GM19324 (cell line): Measurements from ENCODE around the gene TTC7B.

Experiments used
- ATAC-seq: cut with Tn5 transposase; IDR thresholded peaks from one replicate; pipeline ENCODE4 v1.9.1; 2021; ENCODE audit warnings: mild to moderate bottlenecking, moderate library complexity; ENCODE audit not compliant: unreplicated experiment, low FRiP score

TTC7B gene

DNA sequence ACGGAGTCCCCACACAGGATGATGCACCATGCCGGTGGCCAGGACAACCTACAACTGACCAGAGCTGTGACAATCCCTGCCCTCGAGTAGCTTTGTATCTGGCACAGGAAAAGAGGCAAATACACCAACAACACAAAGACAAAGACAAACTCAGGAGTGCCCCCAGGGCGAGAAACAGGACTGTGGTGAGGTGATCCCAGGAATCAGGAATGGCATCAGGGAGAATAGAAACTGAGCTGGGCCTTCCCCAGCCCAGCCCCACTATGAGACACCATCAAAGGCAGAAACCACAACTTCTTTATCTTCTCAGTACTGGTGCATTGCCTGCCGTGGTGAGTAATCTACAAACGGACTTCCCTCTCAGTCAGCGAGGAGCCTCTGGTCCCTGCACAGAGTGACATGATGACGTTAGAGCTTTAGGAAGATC is 157.7 kb downstream of the TTC7B start:
- ATAC-seq: no peak

DNA sequence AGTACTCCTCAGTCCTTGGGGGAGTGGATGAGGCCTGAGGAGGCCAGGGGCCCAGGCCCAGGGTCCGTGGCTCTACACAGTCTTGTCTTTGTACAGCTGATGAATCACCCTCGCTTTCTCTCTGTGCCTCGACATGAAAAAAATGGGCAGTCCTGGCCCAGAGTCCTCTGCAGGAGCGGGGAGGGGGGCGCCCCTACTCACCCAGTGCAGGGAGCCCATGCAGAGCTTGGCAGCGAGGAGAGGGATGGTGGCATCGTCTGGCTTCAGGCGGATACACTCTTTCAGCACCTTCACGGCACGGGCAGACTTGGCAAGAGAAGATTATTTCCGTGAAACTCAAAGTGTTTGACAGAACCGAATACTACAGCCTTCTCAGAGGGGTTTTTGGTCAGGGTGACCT is 159.3 kb downstream of the TTC7B start:
- no peak for ATAC-seq

DNA sequence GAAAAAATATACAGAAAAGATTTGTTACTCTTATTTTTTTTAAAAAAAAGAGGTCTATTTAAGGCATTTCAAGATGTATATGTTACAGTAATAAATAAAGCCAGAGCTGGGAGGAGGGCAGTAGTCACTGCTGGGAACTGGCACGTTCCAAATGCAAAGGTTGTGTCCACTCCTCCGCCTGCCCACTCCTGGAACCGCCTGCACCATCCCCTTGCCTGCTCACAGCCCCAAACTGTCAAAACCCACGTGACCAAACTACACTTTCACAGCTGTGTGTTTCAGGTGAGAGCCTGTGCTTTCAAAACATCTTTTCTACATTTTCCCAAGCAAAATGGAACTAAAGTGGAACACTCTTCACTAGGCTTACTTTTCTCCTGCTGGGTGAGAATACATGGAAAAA is 160.4 kb downstream of the TTC7B start:
- no peak for ATAC-seq

DNA sequence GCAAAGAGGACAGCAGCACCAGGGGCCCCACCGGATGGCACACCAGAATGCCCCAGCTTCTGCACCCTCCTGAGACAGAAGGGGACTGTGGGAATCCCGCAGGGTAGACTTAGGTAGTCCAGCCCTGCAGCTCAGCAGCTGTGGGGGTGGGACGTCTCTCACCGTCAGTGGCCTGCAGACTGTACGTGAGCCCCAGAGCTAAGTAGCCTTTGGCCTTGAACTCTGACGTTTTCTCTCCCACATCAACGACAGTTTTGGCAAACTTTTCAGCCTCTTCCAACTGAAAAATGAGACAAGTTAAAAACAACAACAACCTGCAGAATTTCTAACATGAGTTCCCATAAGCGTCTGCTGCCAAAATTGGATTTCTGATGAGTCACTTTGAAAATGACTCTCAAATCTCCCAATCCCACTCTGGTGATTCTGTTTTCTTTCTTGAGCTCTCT is 161.4 kb downstream of the TTC7B start:
- no peak for ATAC-seq

DNA sequence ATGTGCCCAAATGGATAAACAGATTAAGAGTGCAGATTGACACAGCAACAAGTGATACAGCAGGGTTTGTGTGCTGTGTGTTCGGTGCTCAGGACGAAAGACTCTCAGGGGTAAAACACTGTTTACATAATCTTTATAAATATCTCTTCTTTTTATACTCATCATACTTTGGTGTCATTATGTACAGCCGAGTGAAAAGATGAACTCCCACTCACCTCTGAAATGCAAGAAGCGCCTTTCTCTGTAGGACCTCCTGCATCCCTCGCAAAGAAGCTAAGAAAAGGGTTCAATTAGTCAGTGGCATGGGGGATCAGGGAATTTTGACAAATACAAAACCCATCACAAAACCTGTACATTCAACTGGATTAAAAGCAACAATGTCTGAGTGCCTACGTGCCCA is 163.6 kb downstream of the TTC7B start:
- ATAC-seq: no peak

DNA sequence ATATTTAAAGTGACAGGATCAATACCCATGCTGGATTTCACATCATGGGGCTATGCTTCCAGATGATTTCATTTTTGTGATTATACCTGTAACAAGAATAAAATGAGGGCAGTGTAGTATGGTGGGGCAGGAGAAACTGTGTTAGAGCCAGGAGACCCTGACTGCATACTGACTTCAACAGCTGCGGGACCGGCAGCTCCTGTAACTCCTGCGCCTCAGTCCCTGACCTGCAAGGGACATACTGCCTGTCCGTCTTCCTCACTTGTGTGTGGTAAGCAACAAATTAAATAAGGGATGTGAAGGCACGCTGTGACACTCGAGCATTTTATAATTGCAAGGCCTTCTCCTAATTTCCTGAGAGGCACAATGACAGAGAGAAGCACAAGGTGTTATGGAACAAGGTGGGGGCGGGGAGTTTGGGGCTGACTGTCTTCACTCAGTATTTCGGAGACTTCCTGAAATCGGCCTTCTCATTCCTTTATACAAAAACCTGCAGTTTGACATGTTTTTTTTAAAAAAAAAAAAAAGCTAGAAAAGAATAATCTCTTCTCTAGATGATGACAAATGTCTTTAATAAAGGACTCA is 164.2 kb downstream of the TTC7B start:
- ATAC-seq: no peak

DNA sequence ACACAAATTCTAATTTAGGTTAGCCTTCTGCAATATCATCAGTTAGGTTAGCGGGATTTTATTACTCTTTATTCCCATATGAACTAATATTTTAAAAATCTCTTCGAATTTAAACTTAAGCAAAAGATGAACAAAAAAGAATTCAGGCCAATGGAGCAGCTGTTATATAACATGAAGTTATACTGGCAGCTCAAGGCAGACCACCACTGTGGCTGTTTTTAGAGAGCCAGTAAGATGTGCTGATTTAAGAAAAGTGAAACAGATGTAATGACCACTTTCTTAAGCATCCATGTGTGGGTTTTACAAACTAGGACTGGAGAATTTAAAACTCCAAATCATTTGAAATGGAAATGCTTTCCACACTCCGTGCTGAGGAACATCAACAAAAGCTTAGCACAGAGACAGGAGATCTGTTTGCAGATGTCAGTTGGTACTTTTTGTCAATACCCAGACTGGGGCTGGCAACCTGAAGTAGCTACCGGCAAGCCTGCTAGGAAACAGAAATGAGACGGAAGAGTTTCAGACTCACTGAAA is 164.9 kb downstream of the TTC7B start:
- no peak for ATAC-seq

DNA sequence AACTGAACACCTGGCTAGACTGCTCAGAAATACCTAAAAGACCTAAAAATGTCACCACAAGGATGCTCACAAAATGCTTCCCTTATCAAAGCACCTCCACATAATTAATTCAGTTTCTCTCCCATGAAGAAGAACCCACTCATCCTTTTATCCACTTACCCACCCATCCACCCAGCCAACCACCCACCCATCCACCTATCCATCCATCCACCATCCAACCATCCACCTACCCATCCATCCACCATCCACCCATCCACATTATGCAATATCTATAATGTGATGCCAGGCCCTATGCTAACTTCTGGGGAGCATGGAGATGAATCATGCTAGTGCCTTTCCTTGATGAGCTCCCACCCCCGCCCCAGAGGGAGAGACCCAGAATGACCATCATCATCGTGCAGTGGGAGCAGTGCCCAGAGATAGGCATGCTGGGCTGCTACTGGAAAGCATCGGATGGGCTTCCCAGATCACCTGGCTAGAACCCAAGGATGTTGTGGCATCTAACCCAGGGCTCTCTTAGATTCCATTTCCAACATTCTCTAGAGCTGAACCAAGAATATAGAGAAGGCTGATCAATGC is 166.6 kb downstream of the TTC7B start:
- ATAC-seq: no peak

DNA sequence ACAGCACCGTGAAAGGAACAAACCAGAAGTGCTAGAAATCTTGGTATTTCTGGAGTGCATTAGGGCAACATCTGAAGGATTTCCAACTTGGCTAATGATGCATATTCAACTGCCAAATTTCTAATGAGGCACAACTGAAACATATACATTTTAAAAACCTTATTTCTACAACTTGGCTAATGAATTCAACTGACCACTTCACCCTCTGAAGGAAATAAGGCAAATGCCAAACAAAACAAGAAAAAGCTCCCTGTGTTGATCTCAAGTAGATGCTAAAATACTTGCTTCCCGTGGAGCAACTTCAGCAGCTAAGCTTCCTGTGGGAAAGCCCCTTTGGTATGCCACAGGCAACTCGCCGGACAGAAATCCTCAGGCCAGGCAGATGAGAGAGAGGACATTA is 167.1 kb downstream of the TTC7B start:
- no peak for ATAC-seq

DNA sequence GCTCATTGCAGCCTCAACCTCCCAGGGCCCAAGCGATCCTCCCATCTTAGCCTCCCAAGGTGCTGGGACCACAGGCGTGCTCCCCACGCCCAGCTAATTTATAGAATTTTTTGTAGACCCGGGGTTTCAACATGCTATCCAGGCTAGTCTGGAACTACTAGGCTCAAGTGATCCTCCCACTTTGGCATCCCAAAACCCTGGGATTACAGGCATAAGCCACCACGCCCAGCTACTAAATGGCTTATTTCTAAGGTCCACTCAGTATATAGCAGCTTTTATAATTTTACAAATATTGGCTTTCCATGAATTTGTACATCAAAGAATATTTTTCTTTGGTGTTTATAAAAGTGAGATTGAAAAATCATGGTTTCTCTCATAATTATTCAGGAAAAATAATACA is 167.8 kb downstream of the TTC7B start:
- ATAC-seq: no peak

DNA sequence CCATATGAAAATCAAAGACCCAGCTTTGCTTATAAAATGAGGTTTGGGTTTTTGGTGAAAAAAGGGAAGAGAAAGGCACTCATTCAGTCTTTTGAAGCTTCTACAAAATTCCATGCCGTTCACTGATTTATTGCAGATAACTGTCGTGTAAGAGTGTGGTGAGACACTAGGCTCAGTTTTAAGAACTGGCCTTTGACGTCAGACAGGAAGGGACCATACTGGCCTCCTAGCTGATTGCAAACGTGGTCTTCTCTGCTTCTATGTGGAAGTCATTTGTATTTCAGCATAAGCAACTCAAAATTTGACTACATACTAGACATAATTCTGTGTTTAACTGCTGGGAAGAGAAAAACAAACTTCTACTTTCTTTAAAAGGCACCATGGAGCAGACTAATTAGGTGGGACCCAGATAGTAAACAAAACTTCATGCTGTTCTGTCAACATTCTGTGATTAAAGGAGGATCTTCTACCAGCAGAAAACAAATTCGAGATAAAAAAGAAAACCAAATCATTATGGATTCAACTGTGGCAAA is 168.7 kb downstream of the TTC7B start:
- ATAC-seq: no peak

DNA sequence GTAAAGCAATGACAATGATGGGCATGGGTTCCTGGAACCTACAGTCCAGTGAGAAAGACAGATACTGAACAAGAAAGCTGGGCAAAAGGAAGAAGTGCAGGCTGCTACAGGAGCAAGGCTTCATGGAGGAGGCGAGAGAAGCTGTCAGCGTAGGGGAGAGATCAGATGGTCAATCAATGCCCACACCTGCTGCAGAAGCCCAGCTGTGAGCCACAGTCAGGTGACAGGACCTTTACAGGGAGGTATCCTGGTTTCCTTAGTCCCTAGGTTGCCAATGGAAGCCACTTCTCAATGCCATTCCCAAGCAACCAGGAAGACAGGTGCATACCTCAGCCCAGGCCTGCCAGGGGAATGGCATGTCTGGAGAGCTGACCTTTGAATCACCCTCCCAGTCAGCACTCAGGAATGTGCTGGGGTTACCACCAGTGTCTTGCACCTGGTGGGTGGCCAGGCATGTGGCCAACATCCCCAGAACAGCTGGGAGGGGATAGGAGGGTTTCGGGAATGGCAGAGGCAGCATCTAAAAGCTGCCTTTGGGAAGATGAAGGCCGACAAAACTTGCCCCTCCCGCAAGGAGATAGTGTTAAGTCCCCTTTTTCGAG is 170.3 kb downstream of the TTC7B start:
- no peak for ATAC-seq

DNA sequence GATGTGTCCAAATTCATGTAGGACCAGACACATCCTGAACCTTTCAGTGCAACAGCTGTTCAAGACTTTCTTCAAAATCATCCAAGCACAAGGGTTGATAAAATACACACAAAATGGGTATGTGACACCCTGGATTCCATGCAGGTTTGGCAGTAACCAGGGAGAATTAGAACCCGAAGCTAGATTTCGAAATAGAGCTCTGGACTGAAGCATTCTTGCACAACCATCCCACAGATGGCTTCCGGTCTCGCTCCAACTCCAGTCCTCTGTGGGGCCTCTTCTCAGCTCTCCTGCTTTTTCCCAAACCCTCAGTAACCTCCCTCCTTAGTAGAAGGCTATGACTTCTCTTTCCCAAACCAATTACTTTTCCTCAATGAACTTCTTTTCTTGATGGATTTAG is 171.3 kb downstream of the TTC7B start:
- ATAC-seq: no peak

DNA sequence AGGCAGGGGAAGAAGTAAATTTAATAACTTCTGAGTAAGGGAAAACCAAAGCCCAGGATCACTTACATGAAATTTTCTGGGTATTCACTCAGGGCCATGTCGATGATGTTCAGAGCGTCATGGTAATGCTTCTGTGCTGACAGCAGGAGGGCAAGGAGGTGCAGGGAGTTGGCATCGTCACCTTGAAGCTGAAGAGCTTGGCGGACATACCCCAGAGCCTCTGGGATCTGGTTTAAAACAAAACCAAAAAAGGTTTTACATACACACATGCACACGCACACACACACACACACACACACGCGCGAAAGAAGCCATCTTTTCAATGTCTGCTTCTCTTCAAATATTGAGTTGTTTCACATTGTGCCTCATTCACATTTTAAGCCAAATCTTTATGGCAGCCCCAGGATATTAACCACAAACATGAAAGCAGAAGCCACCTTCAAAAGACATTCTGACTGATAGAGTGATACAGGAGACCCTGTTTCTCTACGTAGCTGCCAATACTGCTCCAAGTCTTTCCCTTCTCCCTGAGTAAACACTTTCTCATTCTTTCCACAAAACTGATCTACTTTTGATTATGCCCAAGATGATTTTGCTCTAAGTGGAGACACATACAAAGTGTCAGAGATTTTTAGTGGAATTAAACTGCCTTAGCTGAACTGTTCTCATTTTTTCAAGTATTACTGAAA is 172.1 kb downstream of the TTC7B start:
- ATAC-seq: no peak

DNA sequence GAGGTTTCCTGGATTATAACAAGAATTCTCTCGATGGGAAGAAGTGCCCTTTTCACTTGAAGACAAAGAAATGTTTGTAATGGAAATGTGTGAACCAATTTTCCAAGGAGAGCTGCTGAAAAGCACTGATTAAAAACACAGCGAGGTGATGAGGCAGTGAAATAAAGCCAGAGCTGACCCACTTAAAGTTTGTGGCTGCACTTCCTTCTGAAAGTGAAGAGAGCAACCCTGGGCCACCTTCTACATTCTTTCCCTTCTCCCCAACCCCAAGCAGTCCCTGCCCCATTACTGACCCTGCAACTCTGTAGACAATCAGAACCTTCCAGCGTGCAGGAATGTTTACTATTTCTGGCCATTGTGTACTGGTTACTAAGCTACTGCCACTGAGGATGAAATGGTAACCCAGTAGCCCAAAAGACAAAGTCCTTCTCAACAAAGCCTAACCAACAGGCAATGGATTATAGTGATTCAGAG is 173.9 kb downstream of the TTC7B start:
- no peak for ATAC-seq

DNA sequence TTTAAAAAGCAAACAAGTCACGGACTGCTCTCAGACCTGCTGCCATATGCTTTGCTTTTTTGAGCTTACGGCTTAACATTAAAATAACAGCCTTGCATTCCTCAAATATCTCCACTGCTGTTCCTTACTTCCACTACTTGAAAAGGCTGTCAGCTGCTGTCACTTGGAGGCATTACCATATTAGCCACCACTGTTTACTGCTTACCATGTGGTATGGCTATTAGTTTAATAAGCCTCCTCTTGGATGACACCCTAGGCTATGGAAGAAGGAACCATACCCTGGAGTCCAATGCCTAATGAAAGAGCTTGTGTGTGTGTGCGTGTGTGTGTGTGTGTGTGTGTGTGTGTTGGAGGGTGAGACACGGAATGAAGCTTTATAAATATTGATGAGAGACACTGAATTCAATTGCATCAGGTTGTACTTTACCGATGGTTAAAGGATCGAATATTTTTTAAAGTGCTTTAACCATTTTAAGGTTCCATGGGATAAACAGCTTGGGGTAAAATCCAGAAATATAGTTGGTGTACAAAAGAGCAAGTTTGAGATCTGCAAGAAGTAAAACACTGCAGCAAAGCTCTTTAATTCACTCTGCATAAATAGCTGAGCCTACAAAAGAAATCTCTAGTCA is 174.5 kb downstream of the TTC7B start:
- no peak for ATAC-seq

DNA sequence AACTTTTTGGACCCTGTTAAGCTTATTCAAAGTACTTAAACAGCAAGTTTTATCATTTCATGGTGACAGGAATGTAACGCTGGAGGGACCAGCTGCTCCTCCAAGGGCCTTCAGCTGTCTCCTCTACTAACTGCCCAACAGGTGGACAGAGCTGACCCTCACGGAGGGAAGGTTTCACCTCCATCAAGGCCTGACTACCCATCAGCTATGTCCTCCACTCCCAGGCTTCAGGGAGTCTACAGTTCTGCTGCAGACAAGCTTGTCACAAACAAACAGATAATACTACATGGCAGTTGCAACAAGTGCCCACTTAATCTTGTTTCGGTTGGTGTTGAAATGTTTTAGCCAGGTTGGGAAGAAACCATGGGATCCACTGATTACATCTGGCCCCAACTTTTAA is 175.1 kb downstream of the TTC7B start:
- no peak for ATAC-seq

DNA sequence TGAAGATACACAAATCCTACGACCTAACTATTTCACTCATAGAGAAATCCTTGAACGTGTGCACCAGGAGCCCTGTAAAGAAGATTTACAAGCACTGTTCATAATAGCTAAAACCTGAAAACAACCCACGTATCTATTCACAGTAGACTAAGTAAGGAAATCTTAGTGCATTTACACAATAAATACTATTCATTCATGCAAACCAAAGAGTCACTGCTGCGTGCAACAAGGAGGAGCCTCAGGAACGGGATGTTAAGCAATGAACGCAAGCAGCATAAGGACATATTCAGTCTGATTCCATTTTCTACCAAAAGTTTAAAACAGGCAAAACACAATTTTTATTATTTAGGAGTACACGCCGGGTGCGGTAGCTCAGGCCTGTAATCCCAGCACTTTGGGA is 176.6 kb downstream of the TTC7B start:
- ATAC-seq: no peak

DNA sequence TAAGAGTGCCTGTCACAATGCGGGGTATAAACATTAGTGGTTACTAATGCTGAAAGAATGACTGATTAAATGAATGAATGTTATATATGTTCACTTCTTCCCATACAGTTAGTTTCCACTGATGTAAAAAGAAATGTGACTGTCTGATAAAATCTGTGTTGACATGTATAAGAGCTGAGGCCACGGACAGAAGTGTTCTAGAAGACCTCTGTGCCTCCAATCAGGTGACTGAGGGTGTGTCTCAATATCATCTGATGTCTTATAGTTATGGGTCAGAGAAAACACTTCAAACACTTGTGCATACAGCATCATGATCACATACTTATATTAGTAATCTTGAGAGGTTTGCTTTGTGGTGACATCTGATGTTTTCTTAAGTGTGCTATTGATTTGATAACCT is 183.4 kb downstream of the TTC7B start:
- ATAC-seq: no peak

DNA sequence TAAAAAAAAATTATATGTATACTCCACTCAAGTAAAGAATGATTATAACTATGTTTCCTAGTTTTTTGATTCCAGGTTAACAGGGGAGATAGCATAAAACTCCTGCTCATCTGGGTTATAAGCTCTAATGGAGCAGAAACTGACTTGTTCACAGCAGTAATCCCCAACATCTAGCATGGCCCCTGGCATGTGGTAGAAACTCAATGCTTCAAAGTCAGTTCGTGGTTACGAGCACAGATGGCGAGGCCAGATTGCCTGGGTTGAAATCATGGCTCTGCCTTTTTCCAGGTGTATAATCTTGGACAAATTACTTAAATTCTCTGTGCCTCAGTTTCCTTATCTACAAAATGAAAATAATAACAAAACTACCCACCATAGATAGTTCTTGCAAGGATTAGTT is 183.8 kb downstream of the TTC7B start:
- no peak for ATAC-seq
